ENCODE data around the gene GLT8D2. TPM values are rescaled to one million over a fixed set of nuclear protein-coding genes. Genes with fewer than 3 reads are reported as not detected.

The GLT8D2 gene
- polyA plus RNA-seq, 1 of the 3 experiments (the other 2 are of a cell fraction): 50.0 TPM

DNA sequence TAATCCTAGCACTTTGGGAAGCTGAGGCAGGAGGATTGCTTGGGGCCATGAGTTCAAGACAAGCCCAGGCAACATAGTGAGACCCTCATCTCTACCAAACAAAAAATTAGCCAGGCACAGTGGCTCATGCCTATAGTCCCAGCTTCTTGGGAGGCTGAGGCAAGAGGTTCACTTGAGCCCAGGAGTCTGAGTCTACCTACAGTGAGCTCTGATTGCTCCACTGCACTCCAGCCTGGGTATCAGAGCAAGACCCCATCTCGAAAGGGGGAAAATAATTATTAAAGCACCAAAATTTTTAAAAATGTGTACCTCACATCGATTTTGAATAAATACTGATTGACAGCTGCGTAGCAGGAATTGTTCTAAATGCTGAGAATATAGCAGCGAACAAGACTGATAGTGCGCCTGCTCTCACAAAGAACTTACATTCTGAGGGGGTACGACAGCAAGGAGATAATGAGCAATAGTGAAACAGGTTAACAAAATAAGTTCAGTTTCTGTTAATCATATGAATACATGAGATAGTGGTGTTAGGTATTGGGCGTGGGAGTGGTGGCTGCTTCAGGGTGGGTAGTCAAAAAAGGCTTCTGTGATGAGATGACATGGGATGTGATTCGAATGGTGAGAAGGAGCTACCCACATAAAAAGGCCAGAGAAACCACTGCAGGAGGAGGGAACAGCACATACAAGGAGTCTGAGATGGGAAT, 33.9 kb upstream of the GLT8D2 start:
- TF ChIP-seq IRF3 (IDR thresholded peaks at IDR 0.05; ENCODE audit: low read depth, low read length) (no peak), NFIC (IDR thresholded peaks at IDR 0.05; ENCODE audit: borderline replicate concordance) (no peak), EP300 (IDR thresholded peaks at IDR 0.05; ENCODE audit: borderline replicate concordance in 1 of 2, low read depth in 1 of 2, low read length in 1 of 2) (no peak), MAX (IDR thresholded peaks at IDR 0.05; ENCODE audit: low read depth) (no peak), USF2 (IDR thresholded peaks at IDR 0.05; ENCODE audit: borderline replicate concordance, low read depth, low read length) (no peak), RFX5 (IDR thresholded peaks at IDR 0.05; ENCODE audit: low read length) (no peak), SIN3A (IDR thresholded peaks at IDR 0.05; ENCODE audit: borderline replicate concordance, low read depth, low read length) (no peak), ELF1 (IDR thresholded peaks at IDR 0.05) (no peak), MXI1 (IDR thresholded peaks at IDR 0.05; ENCODE audit: low read depth, low read length) (no peak), POLR2AphosphoS5 (IDR thresholded peaks at IDR 0.05; ENCODE audit: low read depth, low read length) (no peak), NRF1 (IDR thresholded peaks at IDR 0.05; ENCODE audit: low read depth, low read length) (no peak), GATA2 (CRISPR knock-in tag; IDR thresholded peaks at IDR 0.05) (no peak), RCOR1 (IDR thresholded peaks at IDR 0.05; ENCODE audit: low read length) (no peak), RAD21 (IDR thresholded peaks at IDR 0.05; ENCODE audit: low read length) (no peak)
- TF ChIP-seq, protein P1, sequence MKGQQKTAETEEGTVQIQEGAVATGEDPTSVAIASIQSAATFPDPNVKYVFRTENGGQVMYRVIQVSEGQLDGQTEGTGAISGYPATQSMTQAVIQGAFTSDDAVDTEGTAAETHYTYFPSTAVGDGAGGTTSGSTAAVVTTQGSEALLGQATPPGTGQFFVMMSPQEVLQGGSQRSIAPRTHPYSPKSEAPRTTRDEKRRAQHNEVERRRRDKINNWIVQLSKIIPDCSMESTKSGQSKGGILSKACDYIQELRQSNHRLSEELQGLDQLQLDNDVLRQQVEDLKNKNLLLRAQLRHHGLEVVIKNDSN (IDR thresholded peaks at IDR 0.05; ENCODE audit: borderline replicate concordance, low read depth): no peak
- TF ChIP-seq, protein P2, sequence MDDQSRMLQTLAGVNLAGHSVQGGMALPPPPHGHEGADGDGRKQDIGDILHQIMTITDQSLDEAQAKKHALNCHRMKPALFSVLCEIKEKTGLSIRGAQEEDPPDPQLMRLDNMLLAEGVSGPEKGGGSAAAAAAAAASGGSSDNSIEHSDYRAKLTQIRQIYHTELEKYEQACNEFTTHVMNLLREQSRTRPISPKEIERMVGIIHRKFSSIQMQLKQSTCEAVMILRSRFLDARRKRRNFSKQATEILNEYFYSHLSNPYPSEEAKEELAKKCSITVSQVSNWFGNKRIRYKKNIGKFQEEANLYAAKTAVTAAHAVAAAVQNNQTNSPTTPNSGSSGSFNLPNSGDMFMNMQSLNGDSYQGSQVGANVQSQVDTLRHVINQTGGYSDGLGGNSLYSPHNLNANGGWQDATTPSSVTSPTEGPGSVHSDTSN (IDR thresholded peaks at IDR 0.05): no peak
- POLR2A ChIA-PET: no interaction called here
- H3F3A ChIP-seq (replicated peaks; ENCODE audit: insufficient read depth): peaks cover 9% of the 10 kb centered on the region
- H3K4me3 ChIP-seq (ENCODE audit: low read depth in 2 of 2, low read length in 1 of 2): no peak overlapping the region
- 94% methylated on average over 8 of the region's 8 CpGs for whole genome bisulfite sequencing (ENCODE audit: low lambda C conversion rate)
- H3K36me3 ChIP-seq (replicated peaks in 1 of 2; ENCODE audit: control insufficient read depth in 1 of 2, insufficient read depth in 2 of 2, low read length in 1 of 2): peaks cover 58 to 63% of the 10 kb centered on the region in 2 experiments
- H3K4me2 ChIP-seq: no peak overlapping the region
- no peak overlapping the region for H3K27ac ChIP-seq (ENCODE audit: low read depth in 2 of 2, low read length in 1 of 2)
- H4K20me1 ChIP-seq (ENCODE audit: insufficient read depth): no peaks in the 10 kb centered on the region
- no peak for DNase-seq
- no peaks in the 10 kb centered on the region for H3K79me2 ChIP-seq (ENCODE audit: insufficient read depth)
- no peak overlapping the region for H3K9ac ChIP-seq
- no peaks in the 10 kb centered on the region for H3K9me2 ChIP-seq
- H2AFZ ChIP-seq (ENCODE audit: low read depth): no peak overlapping the region
- H3K27me3 ChIP-seq (ENCODE audit: insufficient read depth): no peaks in the 10 kb centered on the region
- H3K9me3 ChIP-seq: no peaks in the 10 kb centered on the region
- no peaks in the 10 kb centered on the region for H3K4me1 ChIP-seq (ENCODE audit: control insufficient read depth in 1 of 2, insufficient read depth in 2 of 2, low read depth in 1 of 2, low read length in 1 of 2)
- CTCF ChIA-PET: interaction anchor here (0.7 to 5.1 kb wide), 2 partner anchors 9 to 25 kb away, joined by 3 to 24 read pairs; no protein-coding TSS in a partner anchor
